ENCODE data around the gene BMI1. TPM values are rescaled to one million over a fixed set of nuclear protein-coding genes. Genes with fewer than 3 reads are reported as not detected.

Gene BMI1
- total and polyA plus RNA-seq, 12 donors, result 16.7 to 88.5 (median 62.1) TPM

- Histone ChIP-seq H3K27me3 (no peaks in the 10 kb centered on the region), H3K27ac (no peak overlapping the region), H3K36me3 (replicated peaks in 1 of 2) (no peaks in the 10 kb centered on the region), H3K4me1 (replicated peaks in 1 of 2) (peaks cover 8 to 31% of the 10 kb centered on the region in 2 donors), H3K4me3 (peak overlapping the region in 1 of 4 donors; percentile 92), H3K9me3 (replicated peaks in 1 of 3) (no peaks in the 10 kb centered on the region)
- intact Hi-C loops (cut with DNase I), result loop anchor here in 1 of 2 donors (10.0 kb wide), 1 partner anchor 313 kb away; the partner anchor contains the start of gene DNAJC1
- TF ChIP-seq POLR2A (IDR thresholded peaks at IDR 0.05) (no peak), CTCF (IDR thresholded peaks at IDR 0.05) (no peak)
- 87 to 90% (median 89%) methylated on average over 6 of the region's 6 CpGs for WGBS, 4 donors
- no peak for DNase-seq
Observed at GRCh38 chr10:22317771-22318565, 2.9 kb upstream of the BMI1 start.

- no peak overlapping the region for H3K4me3 ChIP-seq
- H3K9me3 ChIP-seq (replicated peaks in 1 of 3), result no peaks in the 10 kb centered on the region
- intact Hi-C loops (cut with DNase I), result loop anchor here in 1 of 2 donors (10.0 kb wide), 1 partner anchor 314 kb away; the partner anchor contains the start of gene DNAJC1
- no peak for DNase-seq
- peaks cover 8 to 39% of the 10 kb centered on the region in 2 donors for H3K4me1 ChIP-seq (replicated peaks in 1 of 2)
- no peak overlapping the region for H3K27ac ChIP-seq
- no peaks in the 10 kb centered on the region for H3K36me3 ChIP-seq (replicated peaks in 1 of 2)
- TF ChIP-seq CTCF (IDR thresholded peaks at IDR 0.05) (no peak), POLR2A (IDR thresholded peaks at IDR 0.05) (no peak)
- no peaks in the 10 kb centered on the region for H3K27me3 ChIP-seq
- 93 to 98% (median 97%) methylated on average over 3 of the region's 3 CpGs for WGBS, 4 donors
Observed at GRCh38 chr10:22318772-22319171, 2.1 kb upstream of the BMI1 start.

- no peak for TF ChIP-seq POLR2A (IDR thresholded peaks at IDR 0.05)
- no peak for TF ChIP-seq CTCF (IDR thresholded peaks at IDR 0.05)
- Histone ChIP-seq H3K9me3 (replicated peaks in 1 of 3) (no peaks in the 10 kb centered on the region), H3K36me3 (replicated peaks in 1 of 2) (no peaks in the 10 kb centered on the region), H3K27ac (peak overlapping the region in 1 of 5 donors; percentile 79), H3K4me3 (peak overlapping the region in 1 of 4 donors; percentile 93), H3K4me1 (replicated peaks in 1 of 2) (peaks cover 11 to 46% of the 10 kb centered on the region in 2 donors), H3K27me3 (no peaks in the 10 kb centered on the region)
- DNase-seq, result no peak
- intact Hi-C loops (cut with DNase I), result loop anchor here in 1 of 2 donors (10.0 kb wide), 1 partner anchor 315 kb away; the partner anchor contains the start of gene DNAJC1
- WGBS, 4 donors, result 89 to 91% (median 89%) methylated on average over 10 of the region's 10 CpGs
Observed at GRCh38 chr10:22319547-22319979, 1.3 kb upstream of the BMI1 start.

- TF ChIP-seq CTCF (IDR thresholded peaks at IDR 0.05), result peak in 1 of 6 experiments; percentile 19
- TF ChIP-seq POLR2A (IDR thresholded peaks at IDR 0.05), result no peak
- intact Hi-C loops (cut with DNase I), result loop anchor here in 1 of 2 donors (10.0 kb wide), 1 partner anchor 315 kb away; the partner anchor contains the start of gene DNAJC1
- no peaks in the 10 kb centered on the region for H3K36me3 ChIP-seq (replicated peaks in 1 of 2)
- peak in 1 of 7 donors; percentile 25 for DNase-seq
- H3K4me1 ChIP-seq (replicated peaks in 1 of 2), result peaks cover 16 to 51% of the 10 kb centered on the region in 2 donors
- H3K27me3 ChIP-seq, result no peaks in the 10 kb centered on the region
- peak overlapping the region in 2 of 5 donors; percentile 79 to 96 for H3K27ac ChIP-seq
- H3K9me3 ChIP-seq (replicated peaks in 1 of 3), result no peaks in the 10 kb centered on the region
- peak overlapping the region in 1 of 4 donors; percentile 93 for H3K4me3 ChIP-seq
- WGBS, 4 donors, result 13 to 34% (median 19%) methylated on average over 14 to 30 of the region's 30 CpGs
Observed at GRCh38 chr10:22319980-22320558, 830 bp upstream of the BMI1 start.
